Panc1 (cell line): ENCODE data around the gene TSNAX. TPM values are rescaled to one million over a fixed set of nuclear protein-coding genes. Genes with fewer than 3 reads are reported as not detected.

Experiments used
- ATAC-seq: fragments of 200-7000 bp; cut with Tn5 transposase; 2 replicates; pipeline ENCODE4 v1.9.1; 2020; ENCODE audit warnings: mild to moderate bottlenecking, moderate library complexity
- BruUV-seq: library from RNA; stranded (reverse); fragments of 400-500 nt; replicated peaks from 2 replicates; lab custom pipeline; 2021; lab: Mats Ljungman, UMichigan
- CTCF ChIA-PET: fragments of 300-600 bp; sonication (Branson Sonifier 250); formaldehyde crosslinking; loops from one replicate; lab custom pipeline; 2022; ENCODE audit warnings: antibody characterized with exemption; lab: Charles Lee
- POLR2A ChIA-PET: fragments of 300-600 bp; sonication (Branson Sonifier 250); formaldehyde crosslinking; loops from one replicate; lab custom pipeline; 2022; ENCODE audit warnings: antibody characterized with exemption; lab: Charles Lee
- DNase-seq: peaks from one replicate; pipeline ENCODE4 v3.0.0-alpha.2; 2010; ENCODE audit warnings: low read depth, low spot score
- H3K27ac ChIP-seq: 2 replicates; pipeline ENCODE4 v1.5.1; 2011; ENCODE audit warnings: mild to moderate bottlenecking, low read length, inconsistent platforms
- H3K27me3 ChIP-seq: fragments of 200-500 bp; sonication (Bioruptor generic); 2 replicates; pipeline ENCODE4 v1.6.0; 2014; ENCODE audit warnings: low read length, inconsistent platforms; ENCODE audit not compliant: control insufficient read depth, insufficient read depth
- H3K36me3 ChIP-seq: fragments of 200-500 bp; sonication (Bioruptor generic); 2 replicates; pipeline ENCODE4 v1.5.1; 2014; ENCODE audit warnings: inconsistent platforms, mild to moderate bottlenecking, low read length, moderate library complexity; ENCODE audit not compliant: control insufficient read depth, insufficient read depth
- H3K4me1 ChIP-seq: 2 replicates; pipeline ENCODE4 v1.5.1; 2011; ENCODE audit warnings: inconsistent platforms, mild to moderate bottlenecking, low read length, moderate library complexity; ENCODE audit not compliant: control insufficient read depth, insufficient read depth
- H3K4me3 ChIP-seq, 2 experiments: 2 replicates each; pipeline ENCODE4 v1.5.1; 2011 to 2012; ENCODE audit warnings: low read depth in 2 of 2, low read length in 2 of 2, mild to moderate bottlenecking in 2 of 2, inconsistent platforms in 1 of 2, moderate library complexity in 1 of 2
- H3K9me3 ChIP-seq: fragments of 200-500 bp; sonication (Bioruptor generic); 2 replicates; pipeline ENCODE4 v1.5.1; 2014; ENCODE audit warnings: low read depth, mild to moderate bottlenecking, inconsistent platforms, low read length, moderate library complexity; ENCODE audit not compliant: control insufficient read depth, insufficient read depth
- POLR2AphosphoS5 ChIP-seq: IDR thresholded peaks from 2 replicates; pipeline ENCODE4 v1.6.1; 2012; ENCODE audit warnings: mild to moderate bottlenecking, low read depth, low read length, moderate library complexity
- SIN3A ChIP-seq: IDR thresholded peaks from 2 replicates; pipeline ENCODE4 v1.6.1; 2012; ENCODE audit warnings: low read depth, mild to moderate bottlenecking, low read length, moderate library complexity, borderline replicate concordance; ENCODE audit not compliant: insufficient read depth
- TCF7L2 ChIP-seq: IDR thresholded peaks from 2 replicates; pipeline ENCODE4 v1.6.1; 2011; ENCODE audit warnings: mild to moderate bottlenecking, low read depth, low read length, inconsistent platforms
- in situ Hi-C: cut with HindIII; loops from 2 replicates; pipeline ENCODE4 v1.10.0; 2016; ENCODE audit warnings: low sequenced_read_pairs, low pct_unique_long_range_greater_than_20kb
- intact Hi-C: fragments of 100-400 bp; cut with micrococcal nuclease; formaldehyde crosslinking; loops from one replicate; pipeline ENCODE4 v1.10.0; 2022; ENCODE audit not compliant: unreplicated experiment
- total RNA-seq: library from RNA; stranded (reverse); gene quantifications from one replicate; pipeline ENCODE4 v1.2.1, GENCODE V29; 2021; ENCODE audit not compliant: unreplicated experiment
- TF ChIP-seq, protein P1 (sequence below), 2 experiments: IDR thresholded peaks; 2 replicates each; pipeline ENCODE4 v1.6.1; 2011 to 2012; ENCODE audit warnings: low read depth in 2 of 2, control low read depth in 1 of 2, low read length in 1 of 2, mild to moderate bottlenecking in 1 of 2, moderate library complexity in 1 of 2; ENCODE audit not compliant: insufficient read depth in 1 of 2
- TF ChIP-seq, protein P2 (sequence below): fragments of 450-650 bp; IDR thresholded peaks from 2 replicates; pipeline ENCODE4 v1.5.1; 2017; ENCODE audit warnings: mild to moderate bottlenecking

The TSNAX gene
- total RNA-seq, 1 experiment from 2014 or later: 40.0 TPM

DNA sequence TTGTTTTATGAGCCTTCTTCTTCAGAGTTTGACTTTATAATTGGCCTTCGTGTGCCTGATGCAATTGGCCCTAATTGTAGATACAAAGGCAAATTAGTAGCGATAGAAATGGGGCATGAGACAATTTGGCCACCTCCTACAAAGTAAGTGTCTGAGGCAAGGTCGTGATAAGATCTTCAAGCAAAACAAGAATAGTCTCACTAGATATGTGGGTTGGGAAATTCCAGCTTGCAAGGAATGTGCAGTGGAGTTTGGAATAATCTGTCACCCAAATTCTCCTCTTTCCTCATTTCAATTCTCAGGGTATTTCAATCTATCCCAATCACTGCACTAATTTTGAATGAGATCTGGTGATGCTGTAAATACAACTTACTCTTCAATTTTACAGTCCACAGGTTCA is 11.4 kb upstream of the TSNAX start:
- in situ Hi-C loops: no loop called here
- ATAC-seq (no peak), DNase-seq (no peak)
- intact Hi-C loops: no loop called here
- Histone ChIP-seq H3K36me3 (no peaks in the 10 kb centered on the region), H3K4me3 (no peak overlapping the region), H3K27ac (no peak overlapping the region), H3K4me1 (no peaks in the 10 kb centered on the region), H3K9me3 (no peaks in the 10 kb centered on the region), H3K27me3 (no peaks in the 10 kb centered on the region)
- POLR2A ChIA-PET: no interaction called here
- TF ChIP-seq POLR2AphosphoS5 (no peak), SIN3A (no peak), TCF7L2 (no peak)
- TF ChIP-seq, protein P1, sequence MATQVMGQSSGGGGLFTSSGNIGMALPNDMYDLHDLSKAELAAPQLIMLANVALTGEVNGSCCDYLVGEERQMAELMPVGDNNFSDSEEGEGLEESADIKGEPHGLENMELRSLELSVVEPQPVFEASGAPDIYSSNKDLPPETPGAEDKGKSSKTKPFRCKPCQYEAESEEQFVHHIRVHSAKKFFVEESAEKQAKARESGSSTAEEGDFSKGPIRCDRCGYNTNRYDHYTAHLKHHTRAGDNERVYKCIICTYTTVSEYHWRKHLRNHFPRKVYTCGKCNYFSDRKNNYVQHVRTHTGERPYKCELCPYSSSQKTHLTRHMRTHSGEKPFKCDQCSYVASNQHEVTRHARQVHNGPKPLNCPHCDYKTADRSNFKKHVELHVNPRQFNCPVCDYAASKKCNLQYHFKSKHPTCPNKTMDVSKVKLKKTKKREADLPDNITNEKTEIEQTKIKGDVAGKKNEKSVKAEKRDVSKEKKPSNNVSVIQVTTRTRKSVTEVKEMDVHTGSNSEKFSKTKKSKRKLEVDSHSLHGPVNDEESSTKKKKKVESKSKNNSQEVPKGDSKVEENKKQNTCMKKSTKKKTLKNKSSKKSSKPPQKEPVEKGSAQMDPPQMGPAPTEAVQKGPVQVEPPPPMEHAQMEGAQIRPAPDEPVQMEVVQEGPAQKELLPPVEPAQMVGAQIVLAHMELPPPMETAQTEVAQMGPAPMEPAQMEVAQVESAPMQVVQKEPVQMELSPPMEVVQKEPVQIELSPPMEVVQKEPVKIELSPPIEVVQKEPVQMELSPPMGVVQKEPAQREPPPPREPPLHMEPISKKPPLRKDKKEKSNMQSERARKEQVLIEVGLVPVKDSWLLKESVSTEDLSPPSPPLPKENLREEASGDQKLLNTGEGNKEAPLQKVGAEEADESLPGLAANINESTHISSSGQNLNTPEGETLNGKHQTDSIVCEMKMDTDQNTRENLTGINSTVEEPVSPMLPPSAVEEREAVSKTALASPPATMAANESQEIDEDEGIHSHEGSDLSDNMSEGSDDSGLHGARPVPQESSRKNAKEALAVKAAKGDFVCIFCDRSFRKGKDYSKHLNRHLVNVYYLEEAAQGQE (IDR thresholded peaks at IDR 0.05; ENCODE audit: insufficient read depth in 1 of 2, low read depth in 2 of 2, low read length in 1 of 2): no peak
- TF ChIP-seq, protein P2, sequence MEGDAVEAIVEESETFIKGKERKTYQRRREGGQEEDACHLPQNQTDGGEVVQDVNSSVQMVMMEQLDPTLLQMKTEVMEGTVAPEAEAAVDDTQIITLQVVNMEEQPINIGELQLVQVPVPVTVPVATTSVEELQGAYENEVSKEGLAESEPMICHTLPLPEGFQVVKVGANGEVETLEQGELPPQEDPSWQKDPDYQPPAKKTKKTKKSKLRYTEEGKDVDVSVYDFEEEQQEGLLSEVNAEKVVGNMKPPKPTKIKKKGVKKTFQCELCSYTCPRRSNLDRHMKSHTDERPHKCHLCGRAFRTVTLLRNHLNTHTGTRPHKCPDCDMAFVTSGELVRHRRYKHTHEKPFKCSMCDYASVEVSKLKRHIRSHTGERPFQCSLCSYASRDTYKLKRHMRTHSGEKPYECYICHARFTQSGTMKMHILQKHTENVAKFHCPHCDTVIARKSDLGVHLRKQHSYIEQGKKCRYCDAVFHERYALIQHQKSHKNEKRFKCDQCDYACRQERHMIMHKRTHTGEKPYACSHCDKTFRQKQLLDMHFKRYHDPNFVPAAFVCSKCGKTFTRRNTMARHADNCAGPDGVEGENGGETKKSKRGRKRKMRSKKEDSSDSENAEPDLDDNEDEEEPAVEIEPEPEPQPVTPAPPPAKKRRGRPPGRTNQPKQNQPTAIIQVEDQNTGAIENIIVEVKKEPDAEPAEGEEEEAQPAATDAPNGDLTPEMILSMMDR: no peak
- no TSS peak for BruUV-seq
- CTCF ChIA-PET: no interaction called here

DNA sequence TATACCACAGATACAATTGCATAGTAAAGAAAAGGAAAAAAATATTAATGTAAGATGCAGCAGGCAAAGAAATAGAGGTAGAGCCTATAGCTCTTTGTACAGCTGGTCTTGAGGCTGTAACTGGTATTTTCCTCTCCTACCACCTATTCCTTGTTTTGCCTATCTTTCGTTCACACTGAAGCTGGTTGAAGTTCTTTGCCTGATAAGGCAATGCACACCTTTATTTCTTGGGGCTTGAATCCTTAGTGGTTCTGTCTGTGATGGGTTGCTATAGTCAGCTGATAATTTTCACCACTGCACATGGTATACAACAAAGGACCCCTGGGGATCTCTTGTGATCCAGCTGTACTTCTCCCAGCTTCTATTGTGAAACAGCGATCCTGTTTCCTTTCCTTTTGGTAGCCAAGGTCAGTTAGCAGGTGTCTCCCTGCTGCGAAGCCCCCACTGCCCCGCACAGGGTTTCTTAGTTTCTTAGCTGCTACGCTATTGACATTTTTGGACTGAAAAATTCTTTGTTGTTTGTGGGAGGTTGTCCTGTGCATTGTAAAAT is 9.9 kb upstream of the TSNAX start:
- H3K4me3 ChIP-seq: no peak overlapping the region
- ATAC-seq: no peak
- no peak overlapping the region for H3K27ac ChIP-seq

More for the DNA sequence above, 9.9 kb upstream of the TSNAX start:
- H3K27me3 ChIP-seq: no peaks in the 10 kb centered on the region
- no TSS peak for BruUV-seq
- in situ Hi-C loops: no loop called here
- intact Hi-C loops: no loop called here
- ChIA-PET CTCF (no interaction called here), POLR2A (interaction anchor here (0.5 kb wide), 1 partner anchor 343 kb away, joined by 16 read pairs; no protein-coding TSS in a partner anchor)
- no peaks in the 10 kb centered on the region for H3K4me1 ChIP-seq
- no peaks in the 10 kb centered on the region for H3K36me3 ChIP-seq
- no peak for DNase-seq
- TF ChIP-seq, protein P1 (IDR thresholded peaks at IDR 0.05; ENCODE audit: insufficient read depth in 1 of 2, low read depth in 2 of 2, low read length in 1 of 2): no peak
- TF ChIP-seq, protein P2: no peak
- TF ChIP-seq TCF7L2 (no peak), POLR2AphosphoS5 (no peak), SIN3A (no peak)
- H3K9me3 ChIP-seq: no peaks in the 10 kb centered on the region
